Choroid plexus epithelial cell (primary cell): Measurements from ENCODE around the gene WWOX.

Experiments
- DNase-seq: peaks from one replicate; pipeline ENCODE4 v3.0.0-alpha.2; 2010; ENCODE audit warnings: low read depth
- H3K4me3 ChIP-seq: 2 replicates; pipeline ENCODE4 v1.5.1; 2011; ENCODE audit warnings: low read depth, mild to moderate bottlenecking, control low read depth, low read length, moderate library complexity
- CTCF ChIP-seq: conservative IDR thresholded peaks from 2 replicates; pipeline ENCODE4 v1.5.1; 2011; ENCODE audit warnings: low read depth, mild to moderate bottlenecking, control low read depth, inconsistent platforms, low read length, moderate library complexity

Gene WWOX

GRCh38 chr16:78611318-78611717, 511.9 kb downstream of the WWOX start:
- TF ChIP-seq CTCF = no peak
- DNase-seq = no peak
- no peak overlapping the region for H3K4me3 ChIP-seq

GRCh38 chr16:78619811-78620210, 520.4 kb downstream of the WWOX start:
- no peak for DNase-seq
- no peak for TF ChIP-seq CTCF
- no peak overlapping the region for H3K4me3 ChIP-seq

GRCh38 chr16:78620291-78620690, 520.8 kb downstream of the WWOX start:
- DNase-seq = no peak
- no peak overlapping the region for H3K4me3 ChIP-seq
- no peak for TF ChIP-seq CTCF

GRCh38 chr16:78623796-78624195, 524.3 kb downstream of the WWOX start:
- no peak overlapping the region for H3K4me3 ChIP-seq

GRCh38 chr16:78624366-78624765, 524.9 kb downstream of the WWOX start:
- no peak for TF ChIP-seq CTCF
- no peak for DNase-seq
- H3K4me3 ChIP-seq = no peak overlapping the region

More at GRCh38 chr16:78623796-78624195, 524.3 kb downstream of the WWOX start:
- DNase-seq = no peak
- TF ChIP-seq CTCF = no peak

GRCh38 chr16:78628461-78629045, 529.1 kb downstream of the WWOX start:
- peak; percentile 6 for DNase-seq
- no peak for TF ChIP-seq CTCF
- no peak overlapping the region for H3K4me3 ChIP-seq

- DNase-seq = peak; percentile 3
- TF ChIP-seq CTCF = no peak
- no peak overlapping the region for H3K4me3 ChIP-seq
Observed at GRCh38 chr16:78629173-78629572, 529.7 kb downstream of the WWOX start.
